ENCODE data around the gene LDLRAD4.

LDLRAD4 gene

GRCh38 chr18:13483316-13484270 lies 265.0 kb downstream of the LDLRAD4 start:
- no peak overlapping the region for H2BK12ac ChIP-seq (ENCODE audit: low read length)
- H3K27ac ChIP-seq (replicated peaks; ENCODE audit: low read length), result no peak overlapping the region
- no peaks in the 10 kb centered on the region for H3K4me1 ChIP-seq (ENCODE audit: control insufficient read depth in 2 of 2, insufficient read depth in 1 of 2, low read depth in 1 of 2, low read length in 2 of 2)
- H3K4ac ChIP-seq (ENCODE audit: low read length), result no peak overlapping the region
- no peaks in the 10 kb centered on the region for H3K9me3 ChIP-seq (replicated peaks in 1 of 2; ENCODE audit: control insufficient read depth in 2 of 2, insufficient read depth in 1 of 2, low read depth in 1 of 2, low read length in 2 of 2)
- no peak for DNase-seq (ENCODE audit: low spot score)
- H3K23ac ChIP-seq (ENCODE audit: low read depth, low read length, poor library complexity), result no peak overlapping the region
- H4K91ac ChIP-seq (ENCODE audit: low read depth, low read length, poor library complexity), result no peak overlapping the region
- no peak overlapping the region for H2BK5ac ChIP-seq (ENCODE audit: low read length)
- no peak overlapping the region for H3K4me2 ChIP-seq (ENCODE audit: insufficient read depth, low read length, poor library complexity, severe bottlenecking)
- no peak overlapping the region for H3K18ac ChIP-seq (ENCODE audit: low read length)
- H2AFZ ChIP-seq (ENCODE audit: low read length), result no peak overlapping the region
- no peaks in the 10 kb centered on the region for H3K79me1 ChIP-seq (ENCODE audit: low read depth, low read length)
- no peak overlapping the region for H2AK5ac ChIP-seq (ENCODE audit: low read depth, low read length)
- no peak overlapping the region for H3K9ac ChIP-seq (ENCODE audit: low read depth, low read length, poor library complexity)
- H2BK120ac ChIP-seq (ENCODE audit: low read depth, low read length), result no peak overlapping the region
- H3K36me3 ChIP-seq (replicated peaks in 1 of 2; ENCODE audit: control insufficient read depth in 2 of 2, insufficient read depth in 2 of 2, low read length in 2 of 2), result no peaks in the 10 kb centered on the region
- no peak overlapping the region for H4K8ac ChIP-seq (ENCODE audit: low read depth, low read length)
- no CpG with 5 or more reads among the region's 16 CpGs for WGBS, 2 donors (ENCODE audit: extremely low coverage in 2 of 2, insufficient read length in 2 of 2, insufficient replicate concordance in 1 of 2)
- no peak overlapping the region for H3K4me3 ChIP-seq (ENCODE audit: low read length in 2 of 2)
- no peaks in the 10 kb centered on the region for H3K27me3 ChIP-seq (ENCODE audit: control insufficient read depth in 3 of 3, insufficient read depth in 3 of 3, low read depth in 1 of 3, low read length in 3 of 3)
- H2BK15ac ChIP-seq (ENCODE audit: low read length), result no peak overlapping the region
- no peak overlapping the region for H3K14ac ChIP-seq (ENCODE audit: low read length)

DNA sequence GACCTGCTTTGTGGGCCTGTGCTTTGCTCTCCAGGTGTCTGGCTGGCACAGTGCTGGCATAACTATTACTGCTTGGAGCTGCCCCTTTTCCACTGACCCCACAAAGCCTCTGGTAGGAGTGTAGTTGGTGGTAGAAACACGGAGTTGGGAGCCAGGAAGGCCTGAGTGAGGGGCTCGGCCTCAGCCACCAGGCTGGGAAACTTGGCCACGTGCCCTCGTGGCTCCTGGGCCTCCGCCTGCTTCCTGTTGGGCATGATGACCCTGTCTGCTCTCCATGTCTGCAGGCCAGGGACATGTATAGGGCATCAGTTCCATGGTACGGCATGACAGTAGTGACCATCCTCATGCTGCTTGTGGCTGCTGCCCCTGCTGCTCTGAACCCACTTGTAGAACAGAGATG lies 266.6 kb downstream of the LDLRAD4 start:
- Histone ChIP-seq H4K91ac (ENCODE audit: low read depth, low read length, poor library complexity) (peak overlapping the region; percentile 61), H2BK5ac (ENCODE audit: low read length) (peak overlapping the region; percentile 17), H3K9me3 (replicated peaks in 1 of 2; ENCODE audit: control insufficient read depth in 2 of 2, insufficient read depth in 1 of 2, low read depth in 1 of 2, low read length in 2 of 2) (no peaks in the 10 kb centered on the region), H3K14ac (ENCODE audit: low read length) (no peak overlapping the region), H2BK12ac (ENCODE audit: low read length) (peak overlapping the region; percentile 86), H3K79me1 (ENCODE audit: low read depth, low read length) (no peaks in the 10 kb centered on the region), H3K4me1 (ENCODE audit: control insufficient read depth in 2 of 2, insufficient read depth in 1 of 2, low read depth in 1 of 2, low read length in 2 of 2) (no peaks in the 10 kb centered on the region), H3K27ac (replicated peaks; ENCODE audit: low read length) (no peak overlapping the region), H3K23ac (ENCODE audit: low read depth, low read length, poor library complexity) (peak overlapping the region; percentile 13), H4K8ac (ENCODE audit: low read depth, low read length) (peak overlapping the region; percentile 29), H2BK120ac (ENCODE audit: low read depth, low read length) (no peak overlapping the region), H3K9ac (ENCODE audit: low read depth, low read length, poor library complexity) (no peak overlapping the region), H3K36me3 (replicated peaks in 1 of 2; ENCODE audit: control insufficient read depth in 2 of 2, insufficient read depth in 2 of 2, low read length in 2 of 2) (no peaks in the 10 kb centered on the region), H3K18ac (ENCODE audit: low read length) (peak overlapping the region; percentile 61), H3K4ac (ENCODE audit: low read length) (no peak overlapping the region), H2AK5ac (ENCODE audit: low read depth, low read length) (peak overlapping the region; percentile 45), H2BK15ac (ENCODE audit: low read length) (peak overlapping the region; percentile 16), H3K4me3 (ENCODE audit: low read length in 2 of 2) (no peak overlapping the region), H2AFZ (ENCODE audit: low read length) (no peak overlapping the region), H3K27me3 (ENCODE audit: control insufficient read depth in 3 of 3, insufficient read depth in 3 of 3, low read depth in 1 of 3, low read length in 3 of 3) (no peaks in the 10 kb centered on the region), H3K4me2 (ENCODE audit: insufficient read depth, low read length, poor library complexity, severe bottlenecking) (no peak overlapping the region)
- WGBS, 2 donors (ENCODE audit: extremely low coverage in 2 of 2, insufficient read length in 2 of 2, insufficient replicate concordance in 1 of 2), result no CpG with 5 or more reads among the region's 6 CpGs
- no peak for DNase-seq (ENCODE audit: low spot score)

DNA sequence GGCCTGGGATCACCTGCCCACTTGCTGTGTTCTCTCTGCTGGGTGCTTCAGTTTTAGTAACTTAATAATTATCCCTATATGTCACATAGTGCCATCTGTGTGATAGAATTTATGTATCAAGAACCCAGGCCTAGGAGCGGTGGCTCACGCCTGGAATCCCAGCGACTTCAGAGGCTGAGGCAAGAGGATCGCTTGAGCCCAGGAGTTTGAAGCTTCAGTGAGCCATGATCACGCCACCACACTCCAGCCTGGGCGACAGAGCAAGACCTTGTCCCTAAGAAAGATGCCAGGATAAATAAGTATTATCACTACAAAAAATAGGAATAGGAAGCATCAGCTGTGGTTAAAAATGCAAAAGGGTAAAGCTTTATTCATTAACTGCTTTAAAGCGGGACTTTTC lies 267.0 kb downstream of the LDLRAD4 start:
- WGBS, 2 donors (ENCODE audit: extremely low coverage in 2 of 2, insufficient read length in 2 of 2, insufficient replicate concordance in 1 of 2), result no CpG with 5 or more reads among the region's 7 CpGs
- DNase-seq (ENCODE audit: low spot score), result no peak
- no peaks in the 10 kb centered on the region for H3K79me1 ChIP-seq (ENCODE audit: low read depth, low read length)
- H3K4ac ChIP-seq (ENCODE audit: low read length), result no peak overlapping the region
- no peak overlapping the region for H2BK120ac ChIP-seq (ENCODE audit: low read depth, low read length)
- no peaks in the 10 kb centered on the region for H3K27me3 ChIP-seq (ENCODE audit: control insufficient read depth in 3 of 3, insufficient read depth in 3 of 3, low read depth in 1 of 3, low read length in 3 of 3)
- no peak overlapping the region for H3K27ac ChIP-seq (replicated peaks; ENCODE audit: low read length)
- no peak overlapping the region for H4K8ac ChIP-seq (ENCODE audit: low read depth, low read length)
- no peak overlapping the region for H2AFZ ChIP-seq (ENCODE audit: low read length)
- H4K91ac ChIP-seq (ENCODE audit: low read depth, low read length, poor library complexity), result no peak overlapping the region
- no peak overlapping the region for H3K14ac ChIP-seq (ENCODE audit: low read length)
- H2BK5ac ChIP-seq (ENCODE audit: low read length), result peak overlapping the region; percentile 17
- H3K4me2 ChIP-seq (ENCODE audit: insufficient read depth, low read length, poor library complexity, severe bottlenecking), result no peak overlapping the region
- H3K4me3 ChIP-seq (ENCODE audit: low read length in 2 of 2), result no peak overlapping the region
- no peak overlapping the region for H2BK12ac ChIP-seq (ENCODE audit: low read length)
- no peaks in the 10 kb centered on the region for H3K36me3 ChIP-seq (replicated peaks in 1 of 2; ENCODE audit: control insufficient read depth in 2 of 2, insufficient read depth in 2 of 2, low read length in 2 of 2)
- H3K4me1 ChIP-seq (ENCODE audit: control insufficient read depth in 2 of 2, insufficient read depth in 1 of 2, low read depth in 1 of 2, low read length in 2 of 2), result no peaks in the 10 kb centered on the region
- H3K9ac ChIP-seq (ENCODE audit: low read depth, low read length, poor library complexity), result no peak overlapping the region
- no peak overlapping the region for H2BK15ac ChIP-seq (ENCODE audit: low read length)
- H2AK5ac ChIP-seq (ENCODE audit: low read depth, low read length), result peak overlapping the region; percentile 45
- no peaks in the 10 kb centered on the region for H3K9me3 ChIP-seq (replicated peaks in 1 of 2; ENCODE audit: control insufficient read depth in 2 of 2, insufficient read depth in 1 of 2, low read depth in 1 of 2, low read length in 2 of 2)
- no peak overlapping the region for H3K18ac ChIP-seq (ENCODE audit: low read length)
- no peak overlapping the region for H3K23ac ChIP-seq (ENCODE audit: low read depth, low read length, poor library complexity)

DNA sequence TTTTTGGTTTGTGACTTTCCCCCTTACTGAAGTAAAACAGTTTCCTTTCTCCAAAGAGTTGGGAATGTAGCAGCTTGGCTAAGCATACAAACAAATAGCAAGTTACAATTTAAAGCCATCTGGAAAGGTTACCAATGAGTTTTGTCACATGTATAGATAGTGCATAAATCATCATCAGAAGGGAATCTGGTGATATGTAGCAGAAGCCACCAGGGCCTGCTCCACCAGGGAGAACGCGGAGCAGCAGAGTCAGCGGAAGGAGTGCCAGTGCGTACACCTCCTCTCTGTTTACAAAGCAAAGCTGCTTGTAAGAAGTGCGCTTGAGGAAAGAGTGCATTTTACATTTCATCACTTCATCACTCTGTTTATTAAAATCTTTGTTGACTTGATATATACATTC lies 267.7 kb downstream of the LDLRAD4 start:
- Histone ChIP-seq H3K79me1 (ENCODE audit: low read depth, low read length) (no peaks in the 10 kb centered on the region), H3K18ac (ENCODE audit: low read length) (peak overlapping the region; percentile 74), H3K36me3 (replicated peaks in 1 of 2; ENCODE audit: control insufficient read depth in 2 of 2, insufficient read depth in 2 of 2, low read length in 2 of 2) (no peaks in the 10 kb centered on the region), H2BK5ac (ENCODE audit: low read length) (no peak overlapping the region), H4K91ac (ENCODE audit: low read depth, low read length, poor library complexity) (no peak overlapping the region), H3K14ac (ENCODE audit: low read length) (no peak overlapping the region), H3K27ac (replicated peaks; ENCODE audit: low read length) (no peak overlapping the region), H2BK120ac (ENCODE audit: low read depth, low read length) (no peak overlapping the region), H3K4ac (ENCODE audit: low read length) (no peak overlapping the region), H3K23ac (ENCODE audit: low read depth, low read length, poor library complexity) (no peak overlapping the region), H3K4me1 (ENCODE audit: control insufficient read depth in 2 of 2, insufficient read depth in 1 of 2, low read depth in 1 of 2, low read length in 2 of 2) (no peaks in the 10 kb centered on the region), H3K9me3 (replicated peaks in 1 of 2; ENCODE audit: control insufficient read depth in 2 of 2, insufficient read depth in 1 of 2, low read depth in 1 of 2, low read length in 2 of 2) (no peaks in the 10 kb centered on the region), H4K8ac (ENCODE audit: low read depth, low read length) (no peak overlapping the region), H2AK5ac (ENCODE audit: low read depth, low read length) (no peak overlapping the region), H3K4me2 (ENCODE audit: insufficient read depth, low read length, poor library complexity, severe bottlenecking) (no peak overlapping the region), H2BK12ac (ENCODE audit: low read length) (no peak overlapping the region), H2AFZ (ENCODE audit: low read length) (no peak overlapping the region), H3K27me3 (ENCODE audit: control insufficient read depth in 3 of 3, insufficient read depth in 3 of 3, low read depth in 1 of 3, low read length in 3 of 3) (no peaks in the 10 kb centered on the region), H3K4me3 (ENCODE audit: low read length in 2 of 2) (no peak overlapping the region), H2BK15ac (ENCODE audit: low read length) (no peak overlapping the region), H3K9ac (ENCODE audit: low read depth, low read length, poor library complexity) (no peak overlapping the region)
- WGBS, 2 donors (ENCODE audit: extremely low coverage in 2 of 2, insufficient read length in 2 of 2, insufficient replicate concordance in 1 of 2), result no CpG with 5 or more reads among the region's 5 CpGs
- DNase-seq (ENCODE audit: low spot score), result no peak
